ENCODE results near the gene FIBP.
A peak's percentile ranks its signal among the peaks of the same experiment; 100 is the strongest.

FIBP gene

DNA sequence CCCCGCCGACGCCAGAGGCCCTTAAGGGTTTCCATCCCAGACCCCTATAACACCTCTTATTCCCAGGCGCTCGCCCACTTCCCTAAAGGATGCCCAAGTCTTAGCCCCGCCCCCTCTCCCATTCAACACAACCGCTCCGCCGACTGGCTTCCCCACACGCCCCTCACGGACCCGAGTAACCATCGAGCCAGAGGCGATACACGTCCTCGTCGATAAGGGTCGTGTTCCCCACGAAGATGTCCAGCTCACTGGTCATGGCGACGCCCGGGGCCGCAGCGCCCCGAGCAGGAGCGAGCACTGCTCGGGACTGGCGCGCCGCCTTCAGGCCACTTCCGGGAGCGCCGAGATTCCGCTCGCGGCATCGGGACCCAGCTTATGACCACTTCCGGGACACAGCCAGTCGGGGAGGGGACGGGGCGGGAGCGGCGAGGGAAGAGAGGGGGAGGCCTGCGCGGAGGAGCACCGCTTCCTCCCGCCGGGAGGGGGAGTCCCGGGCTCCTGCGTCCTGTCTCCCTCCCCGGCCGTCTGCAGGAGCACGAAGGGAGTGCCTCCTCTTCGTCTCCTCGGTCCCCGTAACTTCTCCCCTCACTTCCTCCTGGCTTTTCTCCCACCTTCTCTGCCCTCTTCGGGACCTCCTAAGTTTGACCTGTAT, at the start of gene FIBP:
Gene FIBP, minus strand, starts transcription at position 309 of the 652 bp plus-strand sequence. Its CDS starts 53 bp downstream, at position 256.
- DNase-seq (ENCODE audit: low spot score) = peak; percentile 93

DNA sequence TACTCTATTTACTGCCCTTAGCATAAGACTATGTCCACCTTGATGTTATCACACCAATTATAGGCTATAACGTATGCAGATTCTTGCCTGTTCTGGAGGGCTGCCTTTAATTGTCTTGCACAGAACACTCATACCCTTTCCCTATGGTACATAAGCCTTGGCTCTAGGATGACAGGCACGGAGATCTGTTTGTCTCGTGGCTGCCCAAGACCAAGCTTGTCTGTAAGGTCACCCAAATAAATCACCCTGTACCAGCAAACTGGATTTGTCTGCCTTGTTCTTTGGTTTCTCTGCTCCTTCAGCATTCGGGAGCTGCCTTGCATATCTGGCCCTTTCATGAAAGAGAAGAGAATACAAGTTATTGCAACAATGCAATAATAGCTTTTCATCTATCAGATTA, 49.5 kb upstream of the FIBP start:
- no peak for DNase-seq (ENCODE audit: low spot score)

DNA sequence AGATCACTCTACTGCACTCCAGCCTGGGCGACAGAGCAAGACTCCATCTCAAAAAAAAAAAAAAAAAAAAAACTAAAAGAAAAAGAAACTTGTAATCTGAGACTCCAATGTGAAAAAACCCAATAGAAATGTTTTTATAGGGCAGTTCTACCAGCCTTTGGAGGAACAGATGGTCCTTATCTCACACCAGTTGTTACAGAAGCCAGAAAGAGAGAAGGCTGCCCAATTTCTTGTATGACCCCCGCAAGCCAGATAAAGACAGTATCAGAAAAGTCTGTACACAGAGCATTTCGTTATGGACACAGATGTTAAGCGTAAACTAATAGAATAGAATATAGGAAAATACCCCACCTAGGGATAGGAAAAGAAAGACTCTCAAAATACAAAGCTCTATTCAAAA, 45.7 kb upstream of the FIBP start:
- DNase-seq (ENCODE audit: low spot score) = no peak

DNA sequence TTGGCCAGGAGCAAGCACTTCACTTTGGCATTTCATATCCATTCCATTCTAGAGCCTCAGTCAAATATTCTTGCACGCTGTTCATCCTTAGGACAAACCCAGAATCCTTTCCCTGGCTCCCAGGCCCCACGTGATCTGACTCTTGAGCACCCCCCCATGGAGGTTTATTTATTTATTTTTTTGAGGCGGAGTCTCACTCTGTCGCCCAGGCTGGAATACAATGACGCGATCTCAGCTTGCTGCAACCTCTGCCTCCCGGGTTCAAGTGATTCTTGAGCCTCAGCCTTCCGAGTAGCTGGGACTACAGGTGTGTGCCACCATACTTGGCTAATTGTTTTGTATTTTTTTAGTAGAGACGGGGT, 44.3 kb upstream of the FIBP start:
- DNase-seq (ENCODE audit: low spot score) = no peak

DNA sequence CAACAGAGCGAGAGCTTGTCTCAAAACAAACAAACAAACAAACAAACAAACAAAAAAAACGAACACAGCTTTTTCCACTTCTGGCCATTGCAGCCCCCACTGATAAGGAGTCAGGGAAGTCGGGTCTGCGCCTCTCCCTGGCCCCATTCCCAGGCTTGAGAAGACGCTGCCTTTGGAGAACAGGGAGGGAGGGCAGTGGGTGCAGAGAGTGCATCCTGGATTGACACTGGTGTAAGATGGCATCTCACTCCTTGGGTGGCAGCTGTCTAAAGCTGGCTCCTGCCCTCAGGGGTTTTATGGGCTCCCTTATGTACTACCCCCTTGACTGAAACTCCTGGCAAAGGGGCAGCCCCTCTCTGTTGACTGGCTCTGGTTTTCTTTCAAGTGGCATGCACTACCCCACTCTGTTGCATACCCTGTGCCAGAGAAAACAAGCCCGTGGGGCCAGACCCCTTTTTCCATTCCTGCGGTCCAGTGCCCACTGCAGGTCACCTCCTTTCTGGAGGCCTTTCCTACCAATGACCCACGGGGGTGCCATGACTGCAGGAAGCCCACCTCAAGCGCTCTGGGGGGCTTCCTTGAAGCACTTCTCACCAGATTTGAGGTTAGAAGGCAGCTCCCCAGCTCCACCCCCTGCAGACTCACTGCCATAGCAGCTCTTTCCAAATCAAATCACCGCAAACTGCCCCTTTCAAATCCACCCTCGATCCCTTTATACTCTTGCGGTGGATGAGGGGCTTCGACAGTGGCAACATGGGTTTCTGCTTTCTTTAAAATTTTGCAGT, 43.7 kb upstream of the FIBP start:
- no peak for DNase-seq (ENCODE audit: low spot score)

DNA sequence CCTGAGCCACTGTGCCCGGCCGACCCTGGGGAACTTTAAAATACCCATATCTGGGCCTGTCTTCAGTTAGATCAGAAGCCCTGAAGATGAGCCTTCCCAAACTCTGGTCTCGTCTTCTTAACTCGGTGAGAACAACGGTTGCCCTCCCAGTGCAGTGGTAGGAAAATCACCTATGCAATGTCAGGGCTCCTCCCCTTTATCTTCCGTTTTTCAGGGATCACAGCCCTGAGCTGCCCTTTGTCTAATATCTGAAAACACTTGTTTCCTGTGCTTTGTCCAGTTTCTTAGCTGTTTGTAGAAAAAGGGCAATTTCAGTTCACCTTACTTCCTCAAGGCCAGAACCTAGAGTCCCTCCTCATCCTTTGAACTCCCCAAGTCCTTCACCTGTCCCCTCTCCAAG, 40.4 kb upstream of the FIBP start:
- no peak for DNase-seq (ENCODE audit: low spot score)

DNA sequence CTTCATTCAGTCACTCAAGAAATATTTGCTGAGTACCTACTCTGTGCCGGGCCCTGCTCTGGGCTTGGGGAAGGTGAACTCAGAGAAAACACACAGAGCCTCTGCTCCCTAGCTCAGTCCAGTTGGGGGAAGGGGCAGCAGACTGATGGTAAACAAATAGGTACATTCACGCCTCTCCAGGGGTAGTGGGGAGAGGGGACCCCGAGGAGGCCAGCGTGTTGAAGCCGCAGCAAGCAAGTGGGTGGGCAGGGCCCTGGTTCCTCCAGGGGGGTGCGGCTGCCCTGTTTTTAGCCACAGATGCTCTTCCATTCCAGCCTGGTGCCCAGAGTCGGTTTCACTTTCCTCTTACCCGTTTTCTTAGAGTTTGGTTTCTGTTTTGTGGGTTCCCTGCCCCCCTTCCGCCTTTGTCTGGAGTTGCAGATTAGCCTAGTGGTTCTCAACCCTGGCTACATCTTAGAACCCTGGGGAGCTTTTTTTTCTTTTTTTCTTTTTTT, 39.7 kb upstream of the FIBP start:
- DNase-seq (ENCODE audit: low spot score) = no peak

DNA sequence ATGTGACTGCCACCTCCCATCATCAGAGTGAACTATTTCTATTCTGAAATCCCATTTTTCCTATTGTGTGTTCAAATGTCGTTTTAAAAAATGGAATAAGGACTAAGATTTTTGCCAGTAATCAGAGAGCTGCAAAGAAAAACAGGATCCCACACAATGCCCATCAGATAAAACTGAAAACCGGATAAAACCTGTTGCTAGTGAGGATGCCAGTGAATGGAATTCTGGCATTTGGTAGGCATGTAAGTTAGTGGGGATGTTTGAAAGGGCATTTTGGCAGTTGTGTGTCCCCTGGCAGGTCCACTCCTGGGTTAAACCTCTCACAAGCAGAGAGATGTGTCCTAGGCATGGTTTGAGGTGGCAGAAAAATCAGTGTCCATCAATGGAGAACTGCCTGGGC, 37.1 kb upstream of the FIBP start:
- no peak for DNase-seq (ENCODE audit: low spot score)

DNA sequence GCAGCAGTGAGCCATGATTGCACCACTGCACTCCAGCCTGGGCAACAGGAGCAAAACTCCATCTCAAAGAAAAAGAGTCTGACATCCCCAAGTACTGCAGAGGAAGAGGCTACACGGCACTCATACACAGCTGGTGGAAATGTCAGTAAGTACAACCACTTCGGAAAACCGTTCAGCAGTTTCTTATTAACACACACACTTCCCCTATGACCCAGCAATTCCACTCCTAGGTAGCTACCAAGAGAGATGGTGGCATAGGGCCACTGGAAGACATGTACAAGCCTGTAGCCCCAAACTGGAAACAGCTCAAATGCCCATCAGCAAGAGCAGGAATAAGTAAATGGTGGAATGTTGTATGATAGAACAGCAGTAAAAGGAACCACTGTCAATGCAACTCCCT, 34.3 kb upstream of the FIBP start:
- DNase-seq (ENCODE audit: low spot score) = no peak

DNA sequence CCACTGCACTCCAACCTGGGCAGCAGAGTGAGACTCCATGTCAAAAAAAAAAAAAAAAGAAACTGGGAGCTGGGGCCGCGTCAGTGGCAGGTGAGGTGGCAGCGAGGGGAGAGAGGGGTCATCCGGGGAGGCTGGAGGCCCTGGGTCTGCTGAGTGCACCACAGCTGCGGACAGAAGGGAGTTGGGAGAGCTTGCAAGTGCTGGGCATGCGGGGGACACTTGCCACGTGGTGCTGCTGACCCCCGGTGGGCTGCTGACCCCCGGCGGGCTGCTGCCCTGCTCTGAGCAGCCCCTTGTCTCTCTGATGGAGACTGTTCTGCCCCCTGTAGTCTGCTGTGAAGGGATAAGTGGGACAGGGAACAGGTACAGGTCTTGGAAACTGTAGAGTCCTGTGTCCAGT, 33.6 kb upstream of the FIBP start:
- DNase-seq (ENCODE audit: low spot score) = no peak

DNA sequence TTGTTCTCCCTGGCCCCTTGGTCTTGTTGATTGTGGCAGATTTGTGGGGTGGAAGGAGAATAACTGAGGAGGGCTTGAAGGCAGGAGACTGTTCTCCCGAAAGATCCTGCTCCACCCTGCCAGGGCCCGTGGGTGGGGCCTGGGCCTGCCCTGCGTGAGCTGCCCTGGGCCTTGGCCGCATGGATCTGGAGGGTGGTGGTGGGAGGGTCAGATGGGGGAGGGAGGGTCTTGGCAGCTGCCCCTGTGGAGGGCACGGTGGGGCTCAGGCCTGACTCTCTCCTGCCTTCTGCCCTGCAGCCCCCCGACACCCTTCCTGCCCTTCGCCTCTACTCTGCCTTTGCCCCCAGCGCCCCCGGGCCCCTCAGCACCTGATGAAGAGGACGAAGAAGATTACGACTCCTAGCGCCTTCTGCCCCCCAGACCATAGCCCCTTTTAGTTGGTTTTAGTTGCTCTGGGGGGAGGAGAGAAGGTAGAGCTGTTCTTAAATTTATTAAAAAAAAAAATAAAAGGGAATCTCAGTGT, 32.8 kb upstream of the FIBP start:
- DNase-seq (ENCODE audit: low spot score) = no peak

DNA sequence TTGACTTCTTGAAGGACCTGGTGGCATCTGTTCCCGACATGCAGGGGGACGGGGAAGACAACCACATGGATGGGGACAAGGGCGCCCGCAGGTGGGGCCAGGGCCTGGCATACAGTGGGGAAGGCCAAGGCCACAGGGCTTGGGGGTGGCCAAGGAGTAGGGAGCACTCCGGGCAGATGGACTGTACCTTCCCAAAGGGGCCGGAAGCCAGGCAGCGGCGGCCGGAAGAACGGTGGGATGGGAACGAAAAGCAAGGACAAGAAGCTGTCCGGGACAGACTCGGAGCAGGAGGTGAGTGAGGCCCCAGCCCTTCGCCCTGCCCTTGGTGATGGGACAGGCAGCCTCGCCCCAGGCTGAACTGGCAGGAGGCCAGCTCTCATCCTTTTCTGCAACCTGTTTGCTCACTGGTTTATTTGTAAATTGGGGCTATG, 32.1 kb upstream of the FIBP start:
- no peak for DNase-seq (ENCODE audit: low spot score)

DNA sequence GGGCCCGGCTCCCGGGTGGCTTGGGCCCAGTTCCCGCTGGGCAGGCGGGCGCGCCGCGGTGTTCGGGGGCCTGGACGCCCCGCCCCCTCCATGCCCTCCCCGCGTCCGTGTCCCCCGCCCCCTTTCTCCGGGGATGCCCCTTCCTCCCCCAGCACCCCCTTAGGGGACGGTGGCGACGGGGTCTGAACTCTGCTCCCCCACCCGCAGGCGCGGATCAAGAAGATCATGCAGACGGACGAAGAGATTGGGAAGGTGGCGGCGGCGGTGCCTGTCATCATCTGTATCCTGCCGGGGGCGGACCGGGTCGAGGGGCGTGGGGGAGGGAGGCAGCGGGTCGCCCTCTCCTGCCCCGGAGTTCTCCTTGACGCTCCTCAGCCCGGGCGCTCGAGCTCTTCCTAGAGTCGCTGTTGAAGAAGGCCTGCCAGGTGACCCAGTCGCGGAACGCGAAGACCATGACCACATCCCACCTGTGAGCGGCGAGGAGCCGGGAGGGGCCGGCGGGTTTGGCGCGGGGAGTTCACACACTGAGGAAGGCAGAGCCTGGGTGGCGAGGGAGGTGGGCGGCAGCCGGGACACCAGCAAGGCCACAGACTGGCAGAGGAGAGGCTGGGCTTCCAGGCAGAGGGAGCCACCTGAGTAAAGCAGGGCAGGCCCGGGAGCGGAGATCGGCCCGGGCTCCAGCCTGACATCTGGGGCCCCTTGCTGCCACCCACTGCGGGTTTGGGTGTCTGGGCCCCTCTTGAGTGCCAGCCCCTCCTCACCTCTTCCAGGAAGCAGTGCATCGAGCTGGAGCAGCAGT, 31.5 kb upstream of the FIBP start:
- no peak for DNase-seq (ENCODE audit: low spot score)

DNA sequence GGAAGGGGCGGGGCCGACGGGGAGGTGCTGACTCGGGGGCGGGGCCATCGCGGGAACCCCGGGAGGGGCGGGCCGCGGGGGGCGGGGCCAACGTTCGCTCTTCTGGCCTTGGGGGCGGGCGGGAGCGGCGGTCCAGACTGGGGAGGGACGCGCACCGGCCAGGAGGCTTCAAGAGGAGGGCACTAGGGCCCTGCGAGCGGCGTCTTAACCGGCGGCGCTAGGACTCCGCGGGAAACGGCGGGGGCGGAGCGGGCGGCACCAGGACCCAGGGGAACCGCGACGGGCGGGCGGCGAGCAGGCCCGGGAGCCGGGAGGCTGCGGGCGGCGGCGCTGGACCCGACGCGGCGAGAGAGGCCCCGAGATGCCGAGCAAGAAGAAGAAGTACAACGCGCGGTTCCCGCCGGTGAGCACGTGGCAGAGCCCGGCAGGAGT, 30.9 kb upstream of the FIBP start, which contains the start of gene DRAP1:
Gene DRAP1, plus strand, starts transcription at position 286 of the 432 bp plus-strand sequence. Its CDS starts 76 bp downstream, at position 362.
- DNase-seq (ENCODE audit: low spot score) = peak; percentile 88

DNA sequence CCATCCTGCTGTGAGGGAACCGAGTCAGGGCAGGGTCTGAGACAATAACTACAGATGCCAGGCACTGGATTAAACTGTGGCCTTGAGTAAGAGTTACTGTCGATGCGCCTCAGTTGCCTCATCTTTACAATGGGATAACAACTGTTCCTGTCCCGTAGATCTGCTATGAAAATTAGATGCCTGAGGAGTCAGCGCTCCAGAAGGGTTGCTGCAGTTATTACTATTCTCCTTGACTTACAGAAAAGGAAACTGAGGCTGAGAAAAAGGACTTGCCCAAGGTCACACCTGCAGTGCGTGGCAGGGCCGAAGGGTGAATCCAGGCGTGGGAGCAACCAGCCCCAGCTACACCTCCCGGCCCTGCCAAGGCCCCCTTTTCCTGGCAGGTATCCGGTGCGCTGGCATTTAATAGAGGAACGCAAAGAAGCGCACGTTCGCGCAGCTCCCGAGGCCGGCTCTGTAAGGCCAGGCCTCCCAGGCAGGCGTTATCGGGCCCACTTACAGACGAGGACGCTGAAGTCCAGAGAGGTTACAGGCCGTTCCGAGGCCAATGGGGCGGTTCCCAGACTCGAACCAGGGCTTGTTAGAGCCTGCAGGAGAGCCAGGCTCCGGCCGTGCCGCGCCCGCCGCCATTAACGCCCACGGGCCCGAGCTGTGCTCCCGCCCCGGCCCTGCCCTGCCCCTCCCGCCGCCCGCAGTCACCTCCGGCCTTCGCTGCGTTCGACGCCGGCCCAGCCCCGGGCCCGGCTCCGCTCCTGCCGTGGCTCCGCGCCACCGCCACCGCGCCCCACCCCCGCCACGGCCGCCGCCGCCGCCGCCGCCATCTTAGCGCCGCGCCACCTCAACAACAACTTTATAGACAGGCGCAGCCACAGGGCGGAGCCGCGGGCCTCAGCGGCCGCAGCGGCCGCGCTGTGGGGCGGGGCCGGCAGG, 30.2 kb upstream of the FIBP start, which contains the start of gene C11orf68:
Gene C11orf68, minus strand, starts transcription at position 852 of the 930 bp plus-strand sequence. Its CDS starts 31 bp downstream, at position 821.
- no peak for DNase-seq (ENCODE audit: low spot score)

DNA sequence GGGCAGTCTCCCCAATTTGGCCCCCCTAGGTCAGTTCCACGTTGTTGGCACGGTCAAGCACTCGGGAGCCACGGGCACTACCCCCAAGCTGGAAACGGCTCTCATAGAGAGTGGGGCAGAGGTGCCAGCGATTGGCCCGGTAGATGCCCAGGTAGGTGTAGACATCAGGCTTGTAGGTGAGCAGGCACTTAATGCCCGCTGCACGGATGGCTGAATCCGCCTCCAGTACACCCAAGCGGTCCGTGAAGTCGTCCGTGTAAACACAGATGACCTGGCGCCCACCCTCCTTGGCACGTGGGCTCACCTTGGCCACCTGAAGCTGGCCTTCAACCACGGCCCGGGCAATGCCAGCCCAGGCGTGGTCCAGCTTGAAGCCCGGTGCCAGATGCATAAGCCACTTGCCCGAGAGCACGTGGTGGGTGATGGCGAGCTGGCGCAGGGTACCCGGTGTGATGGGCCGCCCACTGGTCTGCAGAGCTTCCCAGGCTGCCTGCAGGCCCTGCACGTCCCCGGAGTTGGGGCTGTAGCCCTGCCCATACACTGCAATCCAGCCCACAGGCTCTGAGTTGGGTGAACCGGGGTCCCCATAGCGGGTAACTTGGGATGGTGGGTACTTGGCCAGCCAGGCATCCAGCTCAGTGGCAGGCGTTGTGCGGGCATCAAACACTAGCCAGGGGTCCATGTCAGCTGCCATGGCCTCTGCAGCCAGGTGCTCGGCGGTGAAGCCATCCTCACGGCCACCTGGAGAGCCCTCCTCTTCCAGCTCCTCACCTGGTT, 29.4 kb upstream of the FIBP start:
- no peak for DNase-seq (ENCODE audit: low spot score)

DNA sequence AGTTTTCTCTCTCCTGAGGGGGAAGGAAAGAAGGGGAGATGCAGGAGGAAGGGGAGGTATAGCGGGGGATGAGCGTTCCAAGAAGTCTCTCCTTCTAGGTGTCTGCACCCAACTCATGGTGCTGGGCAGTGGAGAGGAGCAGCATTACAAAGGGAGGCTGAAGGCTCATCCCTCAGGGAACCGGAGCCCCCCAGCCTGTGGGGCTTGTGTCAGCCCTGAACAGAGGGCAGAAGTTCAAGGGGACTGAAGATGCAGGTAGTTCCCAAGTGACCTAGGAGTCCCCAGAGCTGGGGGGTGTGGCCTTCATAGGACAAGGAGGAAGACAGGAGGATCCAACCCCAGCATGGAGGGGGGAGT, 28.8 kb upstream of the FIBP start:
- no peak for DNase-seq (ENCODE audit: low spot score)

DNA sequence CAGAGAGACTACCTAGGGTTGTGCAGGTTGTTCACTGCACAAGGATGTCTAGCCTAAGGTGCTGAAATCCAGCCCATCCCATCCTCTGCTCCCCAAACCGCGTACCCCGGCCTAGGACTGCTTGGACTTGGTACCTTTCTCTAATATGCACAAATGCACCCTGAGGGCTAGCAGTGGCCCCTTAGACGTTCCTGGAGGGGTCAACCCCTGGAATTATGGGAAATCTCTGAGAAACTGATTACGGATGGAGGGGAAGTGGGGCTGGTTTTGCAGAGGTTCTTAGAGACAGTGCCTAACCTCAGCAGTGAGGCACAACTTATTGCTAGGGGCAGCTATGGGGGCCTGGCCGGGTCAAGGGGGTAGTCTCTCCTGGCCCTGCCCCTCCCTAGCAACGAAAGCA, 28.1 kb upstream of the FIBP start:
- DNase-seq (ENCODE audit: low spot score) = no peak

DNA sequence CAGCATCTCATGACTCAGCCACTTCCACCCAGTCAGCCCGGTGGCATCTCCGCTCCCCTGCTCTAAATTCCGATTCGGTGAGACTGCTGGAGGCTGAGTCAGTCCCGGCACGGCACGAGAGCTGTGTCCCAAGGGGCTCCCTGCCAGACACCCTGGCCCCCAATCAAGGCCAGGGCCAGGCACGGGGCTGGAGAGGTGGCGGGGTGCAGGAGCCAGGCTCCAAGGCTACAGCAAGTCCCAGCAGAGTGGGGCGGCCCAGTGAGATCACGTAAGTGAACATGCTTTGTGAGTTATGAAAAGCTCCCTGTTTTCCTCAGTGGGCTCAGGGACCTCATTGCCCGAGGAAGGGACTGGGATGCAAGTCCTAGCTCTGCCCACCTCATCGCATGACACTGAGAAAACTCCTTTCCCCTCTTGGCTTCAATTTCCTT, 27.6 kb upstream of the FIBP start:
- no peak for DNase-seq (ENCODE audit: low spot score)

DNA sequence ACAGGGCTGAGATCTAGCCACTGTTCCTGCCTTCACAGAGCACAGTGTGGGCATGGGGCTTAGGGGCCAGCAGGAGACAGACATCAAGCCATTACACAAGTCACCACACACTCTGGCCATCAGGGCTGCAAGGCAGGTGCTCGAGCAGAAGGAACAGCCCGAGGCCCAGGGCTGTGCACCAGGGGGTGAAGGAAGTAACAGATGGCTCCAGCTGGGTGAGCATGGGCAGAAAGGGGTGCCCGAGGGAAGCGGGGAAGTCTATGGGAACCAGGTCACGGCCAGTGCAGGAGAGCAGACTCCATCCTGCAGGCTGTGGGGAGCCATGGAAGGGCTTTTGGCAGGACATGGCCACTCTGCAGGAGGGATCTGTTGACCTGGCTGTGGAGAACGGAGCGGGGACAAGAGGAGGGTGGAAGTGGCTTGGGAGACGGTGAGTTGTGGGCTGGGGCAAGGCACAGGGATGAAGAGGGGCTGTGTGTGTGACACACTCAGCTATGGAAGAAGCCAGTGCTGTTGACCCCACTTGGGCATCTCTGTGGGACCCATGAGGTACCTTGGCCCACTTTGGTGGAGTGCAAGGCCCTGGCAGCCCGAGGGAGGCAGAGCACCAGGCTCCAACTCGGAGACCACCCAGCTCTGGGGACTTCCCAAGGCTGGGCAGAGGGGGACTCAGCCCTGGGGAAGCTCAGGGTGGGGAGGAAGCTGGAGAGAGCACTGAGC, 27.0 kb upstream of the FIBP start:
- no peak for DNase-seq (ENCODE audit: low spot score)
